GM06990 (cell line): ENCODE data around the gene DSCAM.

Experiments
- DNase-seq: peaks from one replicate; pipeline ENCODE4 v3.0.0-alpha.2; 2011; ENCODE audit not compliant: insufficient read length; ENCODE audit errors: extremely low read depth
- H3K27me3 ChIP-seq: replicated peaks from 2 replicates; pipeline ENCODE4 v1.6.0; 2011; ENCODE audit warnings: low read length; ENCODE audit not compliant: control insufficient read depth, insufficient read depth
- H3K36me3 ChIP-seq: 2 replicates; pipeline ENCODE4 v1.5.1; 2011; ENCODE audit warnings: low read length; ENCODE audit not compliant: control insufficient read depth, insufficient read depth
- H3K4me3 ChIP-seq: replicated peaks from 2 replicates; pipeline ENCODE4 v1.5.1; 2011; ENCODE audit warnings: low read depth, mild to moderate bottlenecking, control low read depth, low read length
- CTCF ChIP-seq: IDR thresholded peaks from 2 replicates; pipeline ENCODE4 v1.5.1; 2011; ENCODE audit warnings: low read length, control low read depth, mild to moderate bottlenecking, inconsistent platforms; ENCODE audit not compliant: insufficient read depth, poor library complexity, severe bottlenecking

DSCAM gene

GRCh38 chr21:40351006-40351405 is 496.0 kb downstream of the DSCAM start:
- no peak for DNase-seq
- H3K36me3 ChIP-seq = no peaks in the 10 kb centered on the region
- no peak overlapping the region for H3K4me3 ChIP-seq
- H3K27me3 ChIP-seq = no peaks in the 10 kb centered on the region
- no peak for TF ChIP-seq CTCF

- no peaks in the 10 kb centered on the region for H3K27me3 ChIP-seq
- DNase-seq = no peak
- no peaks in the 10 kb centered on the region for H3K36me3 ChIP-seq
- H3K4me3 ChIP-seq = no peak overlapping the region
- no peak for TF ChIP-seq CTCF
Measured at GRCh38 chr21:40349591-40349990, 497.4 kb downstream of the DSCAM start.

- DNase-seq = no peak
- H3K4me3 ChIP-seq = no peak overlapping the region
- no peak for TF ChIP-seq CTCF
- no peaks in the 10 kb centered on the region for H3K36me3 ChIP-seq
- no peaks in the 10 kb centered on the region for H3K27me3 ChIP-seq
Measured at GRCh38 chr21:40345711-40346321, 501.1 kb downstream of the DSCAM start.

- TF ChIP-seq CTCF = no peak
- no peaks in the 10 kb centered on the region for H3K27me3 ChIP-seq
- H3K36me3 ChIP-seq = no peaks in the 10 kb centered on the region
- no peak for DNase-seq
- H3K4me3 ChIP-seq = no peak overlapping the region
Measured at GRCh38 chr21:40340357-40340756, 506.6 kb downstream of the DSCAM start.

GRCh38 chr21:40339050-40339449 is 507.9 kb downstream of the DSCAM start:
- TF ChIP-seq CTCF = no peak
- H3K27me3 ChIP-seq = no peaks in the 10 kb centered on the region
- no peak for DNase-seq
- H3K36me3 ChIP-seq = no peaks in the 10 kb centered on the region
- no peak overlapping the region for H3K4me3 ChIP-seq

- H3K36me3 ChIP-seq = no peaks in the 10 kb centered on the region
- H3K4me3 ChIP-seq = no peak overlapping the region
- DNase-seq = no peak
- no peaks in the 10 kb centered on the region for H3K27me3 ChIP-seq
- no peak for TF ChIP-seq CTCF
Measured at GRCh38 chr21:40337981-40338380, 509.0 kb downstream of the DSCAM start.
